ENCODE data around the gene CYB561. TPM values are rescaled to one million over a fixed set of nuclear protein-coding genes. Genes with fewer than 3 reads are reported as not detected.

The CYB561 gene
- total RNA-seq, 6 experiments from 2014 or later = 5.5 to 21.4 (median 15.9) TPM

DNA sequence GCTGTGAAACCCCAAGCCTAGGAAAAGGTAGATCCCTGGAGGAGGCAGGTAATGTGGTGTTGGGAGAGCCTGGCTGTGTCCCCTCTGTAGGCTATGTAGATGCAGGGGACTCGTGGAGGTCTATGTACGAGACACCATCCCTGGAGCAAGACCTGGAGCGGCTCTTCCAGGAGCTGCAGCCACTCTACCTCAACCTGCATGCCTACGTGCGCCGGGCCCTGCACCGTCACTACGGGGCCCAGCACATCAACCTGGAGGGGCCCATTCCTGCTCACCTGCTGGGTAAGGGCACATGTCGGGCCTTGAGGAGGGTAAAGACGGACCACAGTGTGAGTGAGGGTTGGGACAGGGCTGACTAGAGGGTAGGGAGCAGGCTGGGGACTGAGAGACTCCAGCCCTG, 42.7 kb upstream of the CYB561 start:
- Mint-ChIP-seq H3K27ac (no peak overlapping the region), H3K36me3 (ENCODE audit: low read depth) (no peaks in the 10 kb centered on the region), H3K9me3 (no peaks in the 10 kb centered on the region), H3K4me1 (ENCODE audit: low read depth) (no peaks in the 10 kb centered on the region), H3K27me3 (ENCODE audit: insufficient read depth) (peaks cover 36% of the 10 kb centered on the region), H3K4me3 (no peak overlapping the region)
- TF ChIP-seq, protein P1, sequence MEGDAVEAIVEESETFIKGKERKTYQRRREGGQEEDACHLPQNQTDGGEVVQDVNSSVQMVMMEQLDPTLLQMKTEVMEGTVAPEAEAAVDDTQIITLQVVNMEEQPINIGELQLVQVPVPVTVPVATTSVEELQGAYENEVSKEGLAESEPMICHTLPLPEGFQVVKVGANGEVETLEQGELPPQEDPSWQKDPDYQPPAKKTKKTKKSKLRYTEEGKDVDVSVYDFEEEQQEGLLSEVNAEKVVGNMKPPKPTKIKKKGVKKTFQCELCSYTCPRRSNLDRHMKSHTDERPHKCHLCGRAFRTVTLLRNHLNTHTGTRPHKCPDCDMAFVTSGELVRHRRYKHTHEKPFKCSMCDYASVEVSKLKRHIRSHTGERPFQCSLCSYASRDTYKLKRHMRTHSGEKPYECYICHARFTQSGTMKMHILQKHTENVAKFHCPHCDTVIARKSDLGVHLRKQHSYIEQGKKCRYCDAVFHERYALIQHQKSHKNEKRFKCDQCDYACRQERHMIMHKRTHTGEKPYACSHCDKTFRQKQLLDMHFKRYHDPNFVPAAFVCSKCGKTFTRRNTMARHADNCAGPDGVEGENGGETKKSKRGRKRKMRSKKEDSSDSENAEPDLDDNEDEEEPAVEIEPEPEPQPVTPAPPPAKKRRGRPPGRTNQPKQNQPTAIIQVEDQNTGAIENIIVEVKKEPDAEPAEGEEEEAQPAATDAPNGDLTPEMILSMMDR (IDR thresholded peaks at IDR 0.05) = no peak
- no peak for DNase-seq

DNA sequence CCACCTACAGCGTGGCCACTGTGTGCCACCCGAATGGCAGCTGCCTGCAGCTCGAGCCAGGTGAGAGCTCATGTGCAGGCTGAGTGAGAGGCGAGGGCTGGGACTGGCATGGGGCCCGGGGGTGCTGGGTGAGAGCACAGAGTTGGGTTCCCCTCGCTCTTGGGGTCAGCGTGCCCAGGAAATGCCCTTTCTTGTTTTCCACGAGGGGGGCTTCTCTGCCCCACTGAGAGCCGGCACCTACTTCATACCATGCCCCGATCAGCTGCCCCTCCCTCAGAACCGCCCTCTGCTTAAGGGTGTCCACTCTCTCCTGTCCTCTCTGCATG, 40.9 kb upstream of the CYB561 start:
- no peaks in the 10 kb centered on the region for H3K36me3 Mint-ChIP-seq (ENCODE audit: low read depth)
- H3K27ac Mint-ChIP-seq = no peak overlapping the region
- no peak for DNase-seq
- H3K9me3 Mint-ChIP-seq = no peaks in the 10 kb centered on the region
- TF ChIP-seq, protein P1 (IDR thresholded peaks at IDR 0.05) = no peak
- peaks cover 26% of the 10 kb centered on the region for H3K27me3 Mint-ChIP-seq (ENCODE audit: insufficient read depth)
- no peak overlapping the region for H3K4me3 Mint-ChIP-seq
- H3K4me1 Mint-ChIP-seq (ENCODE audit: low read depth) = no peaks in the 10 kb centered on the region

DNA sequence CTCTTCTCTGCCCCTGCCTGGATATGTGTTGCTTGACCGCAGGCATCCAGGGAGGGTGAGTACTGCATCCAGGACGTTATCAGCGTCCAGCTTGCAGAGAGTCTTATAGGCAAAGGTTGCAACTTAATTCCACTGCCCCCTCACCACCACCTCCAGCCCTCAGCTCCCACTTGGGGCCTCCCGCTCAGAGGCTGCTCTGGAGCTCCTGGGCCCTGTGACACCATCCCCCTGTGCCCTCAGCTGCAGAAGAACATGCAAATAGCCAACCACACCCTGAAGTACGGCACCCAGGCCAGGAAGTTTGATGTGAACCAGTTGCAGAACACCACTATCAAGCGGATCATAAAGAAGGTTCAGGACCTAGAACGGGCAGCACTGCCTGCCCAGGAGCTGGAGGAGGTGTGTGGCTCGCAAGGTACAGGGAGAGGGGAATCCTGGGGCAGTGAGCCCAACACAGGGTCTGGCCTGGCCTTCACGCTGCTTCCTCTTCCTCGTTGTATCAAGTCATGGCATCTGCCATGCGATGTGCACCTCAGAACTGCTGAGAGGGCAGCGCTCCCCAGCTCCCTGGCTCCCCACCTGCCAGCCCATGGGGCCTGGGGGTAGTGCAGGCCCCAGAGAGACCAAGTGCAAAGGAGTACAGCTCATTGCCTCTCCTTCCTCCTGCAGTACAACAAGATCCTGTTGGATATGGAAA, 40.4 kb upstream of the CYB561 start:
- Mint-ChIP-seq H3K27ac (no peak overlapping the region), H3K9me3 (no peaks in the 10 kb centered on the region), H3K36me3 (ENCODE audit: low read depth) (no peaks in the 10 kb centered on the region), H3K4me3 (no peak overlapping the region), H3K27me3 (ENCODE audit: insufficient read depth) (peaks cover 25% of the 10 kb centered on the region), H3K4me1 (ENCODE audit: low read depth) (no peaks in the 10 kb centered on the region)
- TF ChIP-seq, protein P1 (IDR thresholded peaks at IDR 0.05) = no peak
- no peak for DNase-seq

DNA sequence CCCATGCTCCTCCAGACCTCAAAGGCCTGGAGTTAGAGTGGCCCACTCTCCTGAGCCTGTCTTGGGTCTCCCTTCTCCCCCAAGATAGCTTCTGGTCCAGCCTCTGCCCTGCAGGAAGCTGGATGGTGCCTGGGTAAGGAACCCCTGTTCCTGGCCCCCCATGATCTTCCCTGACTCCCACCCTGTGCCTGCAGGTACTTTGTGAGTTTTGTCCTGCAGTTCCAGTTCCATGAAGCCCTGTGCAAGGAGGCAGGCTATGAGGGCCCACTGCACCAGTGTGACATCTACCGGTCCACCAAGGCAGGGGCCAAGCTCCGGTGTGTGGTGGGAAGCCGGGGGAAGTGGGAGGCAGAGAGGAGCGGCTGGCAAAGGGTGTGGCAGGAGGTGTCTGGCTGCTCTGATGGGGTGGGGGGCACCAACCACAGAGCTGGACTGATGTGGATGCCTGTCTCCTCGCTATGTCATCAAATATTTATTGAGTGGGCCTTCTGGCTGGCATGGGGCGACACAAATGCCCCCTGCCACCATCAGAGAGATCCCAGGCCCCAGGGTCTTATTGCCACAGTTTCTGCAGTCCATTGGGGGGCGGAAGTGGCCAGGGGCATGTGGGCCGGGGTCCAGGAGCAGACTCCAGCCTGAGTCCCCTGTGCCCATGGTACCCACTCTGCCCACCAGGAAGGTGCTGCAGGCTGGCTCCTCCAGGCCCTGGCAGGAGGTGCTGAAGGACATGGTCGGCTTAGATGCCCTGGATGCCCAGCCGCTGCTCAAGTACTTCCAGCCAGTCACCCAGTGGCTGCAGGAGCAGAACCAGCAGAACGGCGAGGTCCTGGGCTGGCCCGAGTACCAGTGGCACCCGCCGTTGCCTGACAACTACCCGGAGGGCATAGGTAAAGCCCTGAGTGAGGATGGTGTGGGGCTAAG, 37.8 kb upstream of the CYB561 start:
- DNase-seq = no peak
- H3K4me3 Mint-ChIP-seq = no peak overlapping the region
- TF ChIP-seq, protein P1 (IDR thresholded peaks at IDR 0.05) = no peak
- peaks cover 3% of the 10 kb centered on the region for H3K4me1 Mint-ChIP-seq (ENCODE audit: low read depth)
- H3K27me3 Mint-ChIP-seq (ENCODE audit: insufficient read depth) = peaks cover 15% of the 10 kb centered on the region
- no peaks in the 10 kb centered on the region for H3K36me3 Mint-ChIP-seq (ENCODE audit: low read depth)
- H3K9me3 Mint-ChIP-seq = no peaks in the 10 kb centered on the region
- H3K27ac Mint-ChIP-seq = no peak overlapping the region

DNA sequence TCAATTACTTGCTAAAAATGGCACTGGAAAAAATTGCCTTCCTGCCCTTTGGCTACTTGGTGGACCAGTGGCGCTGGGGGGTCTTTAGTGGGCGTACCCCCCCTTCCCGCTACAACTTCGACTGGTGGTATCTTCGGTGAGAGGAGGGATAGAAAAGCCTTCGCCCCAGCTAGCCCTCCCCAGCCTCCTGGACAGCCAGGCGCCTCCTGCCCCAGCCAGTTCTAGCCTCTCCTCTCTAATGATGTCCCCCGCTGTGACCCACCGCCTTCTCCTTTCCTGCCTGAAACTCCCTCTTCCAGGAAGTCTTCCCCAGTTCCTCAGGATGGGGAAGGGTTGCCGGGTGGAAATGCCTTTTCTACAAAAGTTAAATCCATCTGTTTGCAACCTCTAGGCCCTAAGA, 36.9 kb upstream of the CYB561 start:
- no peaks in the 10 kb centered on the region for H3K9me3 Mint-ChIP-seq

More for the DNA sequence above, 36.9 kb upstream of the CYB561 start:
- TF ChIP-seq, protein P1 (IDR thresholded peaks at IDR 0.05) = no peak
- peaks cover 12% of the 10 kb centered on the region for H3K4me1 Mint-ChIP-seq (ENCODE audit: low read depth)
- H3K27me3 Mint-ChIP-seq (ENCODE audit: insufficient read depth) = peaks cover 15% of the 10 kb centered on the region
- no peak overlapping the region for H3K4me3 Mint-ChIP-seq
- no peak for DNase-seq
- no peak overlapping the region for H3K27ac Mint-ChIP-seq
- no peaks in the 10 kb centered on the region for H3K36me3 Mint-ChIP-seq (ENCODE audit: low read depth)

All from HFFc6 (cell line).